Neural progenitor cell (in vitro differentiated cells): ENCODE data around the gene ECSIT. TPM values are rescaled to one million over a fixed set of nuclear protein-coding genes. Genes with fewer than 3 reads are reported as not detected.
A peak's percentile ranks its signal among the peaks of the same experiment; 100 is the strongest.

Experiments used
- DNase-seq: peaks from one replicate; pipeline ENCODE4 v3.0.0-alpha.2; 2016; ENCODE audit warnings: low spot score
- H2AFZ ChIP-seq: fragments of 200-600 bp; sonication (generic); replicated peaks from 2 replicates; pipeline ENCODE4 v1.6.1; 2016; ENCODE audit warnings: antibody characterized with exemption
- H3F3A ChIP-seq: fragments of 200-600 bp; sonication (generic); 2 replicates; pipeline ENCODE4 v1.6.1; 2016; ENCODE audit warnings: antibody characterized with exemption, low read depth
- H3K27ac ChIP-seq: fragments of 200-600 bp; sonication (generic); 2 replicates; pipeline ENCODE4 v1.5.1; 2016; ENCODE audit warnings: mild to moderate bottlenecking
- H3K27me3 ChIP-seq: fragments of 200-600 bp; sonication (generic); 2 replicates; pipeline ENCODE4 v1.6.1; 2016; ENCODE audit warnings: mild to moderate bottlenecking, moderate library complexity
- H3K36me3 ChIP-seq: fragments of 200-600 bp; sonication (generic); 2 replicates; pipeline ENCODE4 v1.5.1; 2016
- H3K4me1 ChIP-seq: fragments of 200-600 bp; sonication (generic); 2 replicates; pipeline ENCODE4 v1.6.1; 2016; ENCODE audit warnings: mixed run types
- H3K4me2 ChIP-seq: fragments of 200-600 bp; sonication (generic); 2 replicates; pipeline ENCODE4 v1.6.1; 2016
- H3K4me3 ChIP-seq: fragments of 200-600 bp; sonication (generic); 2 replicates; pipeline ENCODE4 v1.5.1; 2016
- H3K79me2 ChIP-seq: fragments of 200-600 bp; sonication (generic); 2 replicates; pipeline ENCODE4 v1.6.1; 2016; ENCODE audit warnings: low read depth
- H3K9ac ChIP-seq: fragments of 200-600 bp; sonication (generic); 2 replicates; pipeline ENCODE4 v1.6.1; 2016
- H3K9me3 ChIP-seq: fragments of 200-600 bp; sonication (generic); 2 replicates; pipeline ENCODE4 v1.5.1; 2016; ENCODE audit warnings: low read depth
- H4K20me1 ChIP-seq: fragments of 200-600 bp; sonication (generic); 2 replicates; pipeline ENCODE4 v1.6.1; 2016; ENCODE audit warnings: low read depth
- H3K27ac Mint-ChIP-seq: 3 replicates; pipeline ENCODE4 v1.8.0; 2021; ENCODE audit warnings: mixed read lengths
- H3K27me3 Mint-ChIP-seq: 2 replicates; pipeline ENCODE4 v1.8.0; 2022; ENCODE audit warnings: low read depth, mild to moderate bottlenecking, inconsistent platforms, moderate library complexity, mixed read lengths; ENCODE audit not compliant: insufficient read depth
- H3K36me3 Mint-ChIP-seq: 3 replicates; pipeline ENCODE4 v1.8.0; 2021; ENCODE audit warnings: mixed read lengths
- H3K4me1 Mint-ChIP-seq: 3 replicates; pipeline ENCODE4 v1.8.0; 2021; ENCODE audit warnings: mixed read lengths
- H3K4me3 Mint-ChIP-seq: 3 replicates; pipeline ENCODE4 v1.8.0; 2021; ENCODE audit warnings: mild to moderate bottlenecking, moderate library complexity, mixed read lengths
- H3K9me3 Mint-ChIP-seq: 3 replicates; pipeline ENCODE4 v1.8.0; 2020; ENCODE audit warnings: mixed read lengths
- EZH2 ChIP-seq: fragments of 200-600 bp; sonication (generic); IDR thresholded peaks from 2 replicates; pipeline ENCODE4 v1.6.1; 2017; ENCODE audit warnings: antibody characterized with exemption, mild to moderate bottlenecking, moderate library complexity
- EZH2phosphoT487 ChIP-seq: fragments of 200-600 bp; sonication (generic); IDR thresholded peaks from 2 replicates; pipeline ENCODE4 v1.6.1; 2017; ENCODE audit warnings: antibody characterized with exemption
- total RNA-seq: library from RNA; depleted of rRNA; stranded (reverse); fragments of >200 nt; gene quantifications from 2 replicates; pipeline ENCODE4 v1.2.3, GENCODE V29; 2015; ENCODE audit warnings: low replicate concordance
- TF ChIP-seq, protein P1 (sequence below): fragments of 200-600 bp; sonication (generic); IDR thresholded peaks from 2 replicates; pipeline ENCODE4 v1.5.1; 2017; ENCODE audit warnings: antibody characterized with exemption, mild to moderate bottlenecking

Gene ECSIT
- total RNA-seq, 1 donor from 2014 or later: 9.4 TPM

DNA sequence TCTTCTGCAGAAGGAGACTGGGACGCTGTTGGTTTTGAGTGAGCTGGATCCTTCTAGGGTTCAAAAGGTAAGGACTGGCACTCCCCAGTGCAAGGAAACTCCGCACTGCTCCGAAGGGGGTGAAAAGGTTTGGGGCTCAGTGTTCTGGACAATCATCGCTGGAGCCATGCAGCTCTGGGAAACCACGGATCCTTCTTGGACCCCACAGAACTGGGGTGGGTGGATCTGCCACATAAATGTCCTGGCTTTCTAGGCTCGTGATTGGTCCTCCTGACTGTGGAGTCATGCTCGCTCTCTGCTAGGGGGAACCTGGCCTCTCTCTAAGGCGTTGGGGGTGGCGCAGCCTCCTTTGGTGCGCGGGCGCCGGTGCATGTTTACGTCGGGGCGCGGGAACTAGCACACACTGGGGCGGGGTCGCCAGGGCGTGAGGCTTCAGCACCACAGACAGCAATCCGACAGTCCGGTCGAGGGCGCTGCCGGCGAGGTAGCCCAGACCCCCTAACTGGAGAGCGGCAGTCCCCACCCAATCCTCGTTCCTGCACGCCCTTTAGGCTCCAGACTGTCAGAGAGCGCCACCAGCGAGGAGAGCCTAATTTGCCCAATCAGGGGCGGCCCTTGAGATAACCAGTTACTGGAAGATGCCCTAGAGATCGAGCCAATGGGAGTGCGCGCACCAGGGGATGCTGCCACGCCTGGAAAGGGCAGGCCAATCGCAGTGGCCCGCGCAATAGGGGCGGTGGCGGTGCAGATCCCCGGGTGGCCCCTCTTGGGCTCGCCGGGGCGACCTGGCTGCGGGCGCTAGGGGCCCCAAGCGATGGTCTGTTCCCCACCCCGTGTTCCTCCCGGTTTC lies 47.2 kb downstream of the ECSIT start:
- H2AFZ ChIP-seq: no peak overlapping the region
- peaks cover 3% of the 10 kb centered on the region for H3K4me1 ChIP-seq
- peak overlapping the region; percentile 21 for H3K4me3 ChIP-seq
- peaks cover 40% of the 10 kb centered on the region for H4K20me1 ChIP-seq
- H3K9me3 ChIP-seq: no peaks in the 10 kb centered on the region
- peaks cover 36% of the 10 kb centered on the region for H3K27me3 Mint-ChIP-seq
- peaks cover 3% of the 10 kb centered on the region for H3K9me3 Mint-ChIP-seq
- H3K79me2 ChIP-seq: no peaks in the 10 kb centered on the region
- H3K4me1 Mint-ChIP-seq: peaks cover 16% of the 10 kb centered on the region
- peak overlapping the region; percentile 54 for H3K4me2 ChIP-seq
- peaks cover 8% of the 10 kb centered on the region for H3K36me3 Mint-ChIP-seq
- H3F3A ChIP-seq: peaks cover 22% of the 10 kb centered on the region
- no peak overlapping the region for H3K27ac ChIP-seq
- H3K27ac Mint-ChIP-seq: no peak overlapping the region
- peak; percentile 92 for DNase-seq
- H3K4me3 Mint-ChIP-seq: peak overlapping the region; percentile 78
- no peak overlapping the region for H3K9ac ChIP-seq
- H3K36me3 ChIP-seq: no peaks in the 10 kb centered on the region
- H3K27me3 ChIP-seq: peaks cover 55% of the 10 kb centered on the region
- TF ChIP-seq, protein P1, sequence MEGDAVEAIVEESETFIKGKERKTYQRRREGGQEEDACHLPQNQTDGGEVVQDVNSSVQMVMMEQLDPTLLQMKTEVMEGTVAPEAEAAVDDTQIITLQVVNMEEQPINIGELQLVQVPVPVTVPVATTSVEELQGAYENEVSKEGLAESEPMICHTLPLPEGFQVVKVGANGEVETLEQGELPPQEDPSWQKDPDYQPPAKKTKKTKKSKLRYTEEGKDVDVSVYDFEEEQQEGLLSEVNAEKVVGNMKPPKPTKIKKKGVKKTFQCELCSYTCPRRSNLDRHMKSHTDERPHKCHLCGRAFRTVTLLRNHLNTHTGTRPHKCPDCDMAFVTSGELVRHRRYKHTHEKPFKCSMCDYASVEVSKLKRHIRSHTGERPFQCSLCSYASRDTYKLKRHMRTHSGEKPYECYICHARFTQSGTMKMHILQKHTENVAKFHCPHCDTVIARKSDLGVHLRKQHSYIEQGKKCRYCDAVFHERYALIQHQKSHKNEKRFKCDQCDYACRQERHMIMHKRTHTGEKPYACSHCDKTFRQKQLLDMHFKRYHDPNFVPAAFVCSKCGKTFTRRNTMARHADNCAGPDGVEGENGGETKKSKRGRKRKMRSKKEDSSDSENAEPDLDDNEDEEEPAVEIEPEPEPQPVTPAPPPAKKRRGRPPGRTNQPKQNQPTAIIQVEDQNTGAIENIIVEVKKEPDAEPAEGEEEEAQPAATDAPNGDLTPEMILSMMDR: no peak
- TF ChIP-seq EZH2: peak; percentile 16

DNA sequence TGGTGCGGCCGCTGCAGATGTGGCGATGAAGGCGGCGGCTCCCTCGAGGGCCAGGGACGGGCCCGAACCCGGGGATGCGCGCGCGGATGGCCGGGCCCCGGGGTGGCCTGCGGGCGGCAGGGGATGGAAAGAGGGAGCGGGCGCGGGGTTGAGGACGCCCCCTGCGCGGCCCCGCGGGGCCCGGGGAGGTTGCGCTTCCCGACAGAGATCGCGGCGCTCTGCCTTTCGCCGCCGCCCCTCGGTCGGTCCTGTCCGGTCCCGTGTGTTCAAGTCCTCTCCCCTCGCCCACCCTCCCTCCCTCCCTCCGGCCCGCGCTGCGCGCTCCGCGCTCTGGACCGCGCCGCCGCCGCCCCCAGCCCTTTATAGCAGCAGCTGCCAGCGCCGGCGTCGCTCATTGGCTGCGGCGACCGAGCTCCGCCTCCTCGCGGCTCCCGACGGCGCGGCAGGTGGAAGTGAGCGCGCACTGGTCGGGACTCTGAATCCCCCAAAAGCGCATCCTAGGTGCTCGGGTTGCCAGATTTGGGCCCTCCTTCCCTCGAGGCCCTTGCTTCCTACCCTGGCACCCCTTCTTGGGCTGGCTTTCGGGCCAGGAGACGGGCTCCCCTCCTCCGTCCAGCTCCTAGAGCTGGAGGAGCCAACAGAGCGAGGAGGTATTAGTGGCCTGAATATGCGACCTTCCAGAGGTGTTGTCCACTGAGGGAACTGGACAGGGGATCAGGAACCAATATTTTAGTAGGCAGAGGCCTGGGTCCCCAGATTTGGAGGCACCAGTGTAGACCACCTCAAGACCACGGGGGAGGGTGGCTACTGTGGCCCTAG lies 48.0 kb downstream of the ECSIT start, which contains the start of gene ELAVL3:
TSS of gene ELAVL3 (minus strand) at position 332 of the 819 bp plus-strand sequence. CDS start 438 bp downstream, outside the sequence.
- Histone ChIP-seq H3K4me1 (peaks cover 3% of the 10 kb centered on the region), H3K4me3 (peak within 1 kb of the TSS; percentile 27), H3K36me3 (no peaks in the 10 kb centered on the region), H2AFZ (no peak within 1 kb of the TSS), H3K27me3 (peaks cover 55% of the 10 kb centered on the region), H3K79me2 (no peaks in the 10 kb centered on the region), H3F3A (peaks cover 22% of the 10 kb centered on the region), H3K27ac (no peak within 1 kb of the TSS), H3K4me2 (peak within 1 kb of the TSS; percentile 71), H3K9ac (no peak within 1 kb of the TSS), H3K9me3 (no peaks in the 10 kb centered on the region), H4K20me1 (peaks cover 40% of the 10 kb centered on the region)
- peak; percentile 72 for DNase-seq
- Mint-ChIP-seq H3K27me3 (peaks cover 34% of the 10 kb centered on the region), H3K4me3 (peak within 1 kb of the TSS; percentile 78), H3K36me3 (peaks cover 9% of the 10 kb centered on the region), H3K27ac (no peak within 1 kb of the TSS), H3K9me3 (peaks cover 3% of the 10 kb centered on the region), H3K4me1 (peaks cover 16% of the 10 kb centered on the region)
- TF ChIP-seq, protein P1: no peak
- TF ChIP-seq EZH2: peak; percentile 55
- no peak for TF ChIP-seq EZH2phosphoT487

DNA sequence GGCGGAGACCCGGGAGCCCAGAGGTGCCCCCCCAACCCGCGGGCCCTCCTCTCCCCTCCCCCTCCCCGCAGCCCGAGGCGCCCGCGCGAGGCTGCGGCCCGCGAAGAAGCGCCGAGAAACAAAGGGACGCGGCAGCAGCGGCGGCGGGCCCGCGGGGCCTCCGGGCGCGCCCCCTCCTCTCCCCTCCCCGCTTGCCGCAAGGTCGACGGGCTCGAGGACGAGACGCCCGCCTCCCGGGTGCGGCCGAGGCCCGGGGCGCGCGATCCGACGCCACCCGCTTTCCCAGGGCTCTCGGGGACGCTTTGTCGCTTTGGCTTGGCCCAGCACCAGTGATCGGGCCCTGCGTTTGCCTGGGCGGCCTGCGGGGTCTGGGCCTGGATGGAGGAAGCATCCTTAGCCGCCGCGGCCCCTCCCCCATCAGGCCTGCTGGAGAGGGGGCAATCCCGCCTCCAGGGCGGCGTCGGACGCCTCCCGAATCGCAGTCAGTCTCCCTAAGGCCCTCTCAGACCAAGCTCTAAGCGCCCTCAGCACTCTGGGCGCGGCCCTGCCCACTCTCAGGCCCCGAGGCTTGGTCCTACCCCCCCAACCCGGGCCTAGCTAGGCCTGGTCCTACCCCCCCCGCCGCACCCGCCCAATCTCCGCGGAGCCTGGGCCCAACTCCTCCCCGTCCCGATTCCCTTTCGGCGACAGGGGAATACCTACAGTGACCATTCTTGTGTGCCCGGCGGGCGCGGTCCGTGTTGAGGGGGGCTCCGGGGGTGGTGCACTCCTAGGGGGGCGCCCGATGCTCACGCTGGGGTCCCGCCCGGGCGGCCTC lies 48.8 kb downstream of the ECSIT start:
- Histone ChIP-seq H3F3A (peaks cover 22% of the 10 kb centered on the region), H3K9ac (no peak overlapping the region), H3K27me3 (peaks cover 55% of the 10 kb centered on the region), H3K9me3 (no peaks in the 10 kb centered on the region), H3K4me3 (peak overlapping the region; percentile 27), H2AFZ (no peak overlapping the region), H4K20me1 (peaks cover 40% of the 10 kb centered on the region), H3K36me3 (no peaks in the 10 kb centered on the region), H3K4me2 (peak overlapping the region; percentile 71), H3K79me2 (no peaks in the 10 kb centered on the region), H3K4me1 (peaks cover 3% of the 10 kb centered on the region), H3K27ac (no peak overlapping the region)
- DNase-seq: no peak
- H3K4me3 Mint-ChIP-seq: peak overlapping the region; percentile 67
- H3K27ac Mint-ChIP-seq: no peak overlapping the region
- H3K4me1 Mint-ChIP-seq: peaks cover 16% of the 10 kb centered on the region
- H3K9me3 Mint-ChIP-seq: peaks cover 3% of the 10 kb centered on the region
- H3K27me3 Mint-ChIP-seq: peaks cover 29% of the 10 kb centered on the region
- H3K36me3 Mint-ChIP-seq: peaks cover 8% of the 10 kb centered on the region
- TF ChIP-seq EZH2phosphoT487: peak; percentile 54
- TF ChIP-seq EZH2: peak; percentile 58
- TF ChIP-seq, protein P1: no peak
